Retinal pigment epithelial cell (primary cell): ENCODE measurements around the gene NRDC.

Source experiments
- DNase-seq: peaks from one replicate; pipeline ENCODE4 v3.0.0-alpha.2; 2010; ENCODE audit warnings: low read depth
- H3K4me3 ChIP-seq: 2 replicates; pipeline ENCODE4 v1.5.1; 2011; ENCODE audit warnings: mild to moderate bottlenecking, low read length, control low read depth, moderate library complexity
- TF ChIP-seq, protein P1 (sequence below): conservative IDR thresholded peaks from 2 replicates; pipeline ENCODE4 v1.5.1; 2011; ENCODE audit warnings: low read depth, low read length, control low read depth, inconsistent platforms

NRDC gene

DNA sequence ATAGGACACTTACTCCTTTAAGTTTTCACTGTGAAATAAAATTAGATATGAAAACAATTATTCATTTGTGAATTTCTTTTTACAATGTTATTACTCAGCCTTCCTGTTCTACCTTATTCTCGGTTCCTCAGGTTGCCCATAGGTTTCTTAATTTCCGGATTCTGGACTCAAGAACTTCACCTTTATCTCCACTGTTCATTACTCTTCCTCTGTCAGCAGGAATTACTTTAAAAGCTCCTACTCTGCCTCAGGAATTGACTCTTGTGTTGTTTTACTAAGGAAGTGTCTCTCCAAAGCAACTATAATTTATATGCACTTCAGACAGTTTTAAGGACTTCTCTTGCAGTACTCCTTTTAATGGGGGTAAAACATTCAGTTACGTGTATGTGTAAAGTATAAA lies 137.9 kb downstream of the NRDC start:
- no peak overlapping the region for H3K4me3 ChIP-seq
- TF ChIP-seq, protein P1, sequence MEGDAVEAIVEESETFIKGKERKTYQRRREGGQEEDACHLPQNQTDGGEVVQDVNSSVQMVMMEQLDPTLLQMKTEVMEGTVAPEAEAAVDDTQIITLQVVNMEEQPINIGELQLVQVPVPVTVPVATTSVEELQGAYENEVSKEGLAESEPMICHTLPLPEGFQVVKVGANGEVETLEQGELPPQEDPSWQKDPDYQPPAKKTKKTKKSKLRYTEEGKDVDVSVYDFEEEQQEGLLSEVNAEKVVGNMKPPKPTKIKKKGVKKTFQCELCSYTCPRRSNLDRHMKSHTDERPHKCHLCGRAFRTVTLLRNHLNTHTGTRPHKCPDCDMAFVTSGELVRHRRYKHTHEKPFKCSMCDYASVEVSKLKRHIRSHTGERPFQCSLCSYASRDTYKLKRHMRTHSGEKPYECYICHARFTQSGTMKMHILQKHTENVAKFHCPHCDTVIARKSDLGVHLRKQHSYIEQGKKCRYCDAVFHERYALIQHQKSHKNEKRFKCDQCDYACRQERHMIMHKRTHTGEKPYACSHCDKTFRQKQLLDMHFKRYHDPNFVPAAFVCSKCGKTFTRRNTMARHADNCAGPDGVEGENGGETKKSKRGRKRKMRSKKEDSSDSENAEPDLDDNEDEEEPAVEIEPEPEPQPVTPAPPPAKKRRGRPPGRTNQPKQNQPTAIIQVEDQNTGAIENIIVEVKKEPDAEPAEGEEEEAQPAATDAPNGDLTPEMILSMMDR, result no peak
- DNase-seq, result no peak
